HG02759 (cell line): ENCODE data around the gene TNFRSF11A.

Experiments
- ATAC-seq: cut with Tn5 transposase; IDR thresholded peaks from one replicate; pipeline ENCODE4 v1.9.1; 2021; ENCODE audit warnings: mild to moderate bottlenecking, moderate library complexity; ENCODE audit not compliant: unreplicated experiment

The TNFRSF11A gene

GRCh38 chr18:62324917-62325805 is at the start of gene TNFRSF11A:
TSS of gene TNFRSF11A (plus strand) at chr18:62325310. CDS start at chr18:62325353, 43 bp downstream.
- ATAC-seq, result peak; percentile 77

- ATAC-seq, result no peak
These were observed 48.1 kb upstream of the TNFRSF11A start for GRCh38 chr18:62277045-62277444.

- no peak for ATAC-seq
These were observed 45.5 kb upstream of the TNFRSF11A start for GRCh38 chr18:62279561-62279960.

- ATAC-seq, result no peak
These were observed 45.1 kb upstream of the TNFRSF11A start for GRCh38 chr18:62280058-62280457.

- ATAC-seq, result no peak
These were observed 44.3 kb upstream of the TNFRSF11A start for GRCh38 chr18:62280786-62281185.

- no peak for ATAC-seq
These were observed 43.4 kb upstream of the TNFRSF11A start for GRCh38 chr18:62281684-62282083.

GRCh38 chr18:62282188-62282629 is 42.9 kb upstream of the TNFRSF11A start:
- no peak for ATAC-seq

- no peak for ATAC-seq
These were observed 40.5 kb upstream of the TNFRSF11A start for GRCh38 chr18:62284637-62285036.

GRCh38 chr18:62285281-62285680 is 39.8 kb upstream of the TNFRSF11A start:
- no peak for ATAC-seq

- ATAC-seq, result peak; percentile 43
These were observed 37.1 kb upstream of the TNFRSF11A start for GRCh38 chr18:62287781-62288664.

- ATAC-seq, result peak; percentile 46
These were observed 36.5 kb upstream of the TNFRSF11A start for GRCh38 chr18:62288665-62289008.

- peak; percentile 75 for ATAC-seq
These were observed 36.1 kb upstream of the TNFRSF11A start for GRCh38 chr18:62289047-62289446.

- no peak for ATAC-seq
These were observed 31.0 kb upstream of the TNFRSF11A start for GRCh38 chr18:62294073-62294472.

GRCh38 chr18:62300359-62300963 is 24.6 kb upstream of the TNFRSF11A start:
- ATAC-seq, result no peak

GRCh38 chr18:62301322-62301721 is 23.8 kb upstream of the TNFRSF11A start:
- ATAC-seq, result no peak

- ATAC-seq, result peak; percentile 53
These were observed 12.3 kb upstream of the TNFRSF11A start for GRCh38 chr18:62312851-62313250.

- ATAC-seq, result no peak
These were observed 6.6 kb upstream of the TNFRSF11A start for GRCh38 chr18:62318228-62319180.

GRCh38 chr18:62321201-62321600 is 3.9 kb upstream of the TNFRSF11A start:
- ATAC-seq, result no peak

- ATAC-seq, result no peak
These were observed 1.5 kb upstream of the TNFRSF11A start for GRCh38 chr18:62323483-62324180.
